ENCODE data around the gene AAR2.

AAR2 gene, protein sequence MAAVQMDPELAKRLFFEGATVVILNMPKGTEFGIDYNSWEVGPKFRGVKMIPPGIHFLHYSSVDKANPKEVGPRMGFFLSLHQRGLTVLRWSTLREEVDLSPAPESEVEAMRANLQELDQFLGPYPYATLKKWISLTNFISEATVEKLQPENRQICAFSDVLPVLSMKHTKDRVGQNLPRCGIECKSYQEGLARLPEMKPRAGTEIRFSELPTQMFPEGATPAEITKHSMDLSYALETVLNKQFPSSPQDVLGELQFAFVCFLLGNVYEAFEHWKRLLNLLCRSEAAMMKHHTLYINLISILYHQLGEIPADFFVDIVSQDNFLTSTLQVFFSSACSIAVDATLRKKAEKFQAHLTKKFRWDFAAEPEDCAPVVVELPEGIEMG

GRCh38 chr20:36235892-36236785 lies at the start of gene AAR2:
Gene AAR2, plus strand, starts transcription at chr20:36236478. Its CDS starts 3,391 bp downstream, at chr20:36239869.
- Histone ChIP-seq H3K27me3 (ENCODE audit: insufficient read depth, insufficient read length) (no peaks in the 10 kb centered on the region), H3K9me3 (ENCODE audit: insufficient read depth, low read length) (no peaks in the 10 kb centered on the region), H3K9ac (ENCODE audit: insufficient read length, low read depth) (peak within 1 kb of the TSS; percentile 89), H3K4me1 (ENCODE audit: insufficient read depth, insufficient read length) (peaks cover 3% of the 10 kb centered on the region), H3K4me3 (ENCODE audit: insufficient read length, low read depth) (peak within 1 kb of the TSS; percentile 70), H3K36me3 (ENCODE audit: insufficient read depth, insufficient read length, low read length) (peaks cover 36% of the 10 kb centered on the region)
- no peak for TF ChIP-seq SUZ12 (IDR thresholded peaks at IDR 0.05; ENCODE audit: extremely low read depth, insufficient read depth, insufficient read length)
- peak; percentile 27 for TF ChIP-seq YY1 (IDR thresholded peaks at IDR 0.05; ENCODE audit: insufficient read depth, insufficient read length)
- DNase-seq (ENCODE audit: low read depth, low spot score), result peak; percentile 76

DNA sequence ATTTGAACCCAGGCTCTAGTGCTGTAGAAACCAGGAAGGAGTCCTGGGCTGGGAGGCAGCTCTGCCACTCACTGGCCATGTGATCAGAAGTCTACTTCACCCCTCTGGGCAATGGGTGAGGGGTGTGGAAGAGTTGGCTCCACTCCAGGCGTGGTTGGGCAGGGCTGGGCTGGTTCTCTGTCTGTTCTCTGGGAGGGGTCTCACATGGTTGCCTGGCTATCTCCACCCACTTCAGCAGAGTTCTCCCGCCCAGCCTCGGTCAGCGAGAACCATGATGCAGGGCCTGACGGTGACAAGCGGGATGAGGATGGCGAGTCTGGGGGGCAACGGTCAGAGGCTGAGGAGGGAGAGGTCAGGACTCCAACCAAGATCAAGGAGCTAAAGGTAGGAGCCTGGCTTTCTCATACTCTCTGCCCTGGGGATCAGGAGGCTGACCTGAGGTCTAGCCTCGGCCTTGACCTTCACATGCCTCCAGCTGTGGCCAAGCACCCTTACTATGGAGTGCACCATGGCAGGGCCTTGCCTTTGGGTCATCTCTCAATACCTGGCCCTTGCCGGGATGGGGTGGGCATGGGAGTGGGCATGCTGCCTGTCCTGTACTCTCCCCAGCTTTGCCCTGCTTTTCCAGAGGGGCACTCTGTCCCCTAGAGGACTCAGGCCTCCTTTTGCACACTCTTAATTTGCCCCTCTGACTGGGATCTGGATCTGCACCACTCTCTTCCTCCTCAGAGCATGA lies 42.1 kb upstream of the AAR2 start:
- Histone ChIP-seq H3K9me3 (ENCODE audit: insufficient read depth, low read length) (no peaks in the 10 kb centered on the region), H3K36me3 (ENCODE audit: insufficient read depth, insufficient read length, low read length) (peaks cover 66% of the 10 kb centered on the region), H3K4me1 (ENCODE audit: insufficient read depth, insufficient read length) (no peaks in the 10 kb centered on the region), H3K27me3 (ENCODE audit: insufficient read depth, insufficient read length) (no peaks in the 10 kb centered on the region), H3K4me3 (ENCODE audit: insufficient read length, low read depth) (no peak overlapping the region), H3K9ac (ENCODE audit: insufficient read length, low read depth) (no peak overlapping the region)
- TF ChIP-seq SUZ12 (IDR thresholded peaks at IDR 0.05; ENCODE audit: extremely low read depth, insufficient read depth, insufficient read length) (no peak), YY1 (IDR thresholded peaks at IDR 0.05; ENCODE audit: insufficient read depth, insufficient read length) (no peak), ZNF274 (IDR thresholded peaks at IDR 0.05; ENCODE audit: low read depth, low read length) (no peak)
- DNase-seq (ENCODE audit: low read depth, low spot score), result no peak

GRCh38 chr20:36196676-36197075 lies 39.6 kb upstream of the AAR2 start:
- no peaks in the 10 kb centered on the region for H3K9me3 ChIP-seq (ENCODE audit: insufficient read depth, low read length)
- no peak overlapping the region for H3K4me3 ChIP-seq (ENCODE audit: insufficient read length, low read depth)
- H3K36me3 ChIP-seq (ENCODE audit: insufficient read depth, insufficient read length, low read length), result peaks cover 50% of the 10 kb centered on the region
- DNase-seq (ENCODE audit: low read depth, low spot score), result no peak
- TF ChIP-seq YY1 (IDR thresholded peaks at IDR 0.05; ENCODE audit: insufficient read depth, insufficient read length) (no peak), ZNF274 (IDR thresholded peaks at IDR 0.05; ENCODE audit: low read depth, low read length) (no peak), SUZ12 (IDR thresholded peaks at IDR 0.05; ENCODE audit: extremely low read depth, insufficient read depth, insufficient read length) (no peak)
- no peaks in the 10 kb centered on the region for H3K27me3 ChIP-seq (ENCODE audit: insufficient read depth, insufficient read length)
- no peaks in the 10 kb centered on the region for H3K4me1 ChIP-seq (ENCODE audit: insufficient read depth, insufficient read length)
- no peak overlapping the region for H3K9ac ChIP-seq (ENCODE audit: insufficient read length, low read depth)

- no peaks in the 10 kb centered on the region for H3K9me3 ChIP-seq (ENCODE audit: insufficient read depth, low read length)
- H3K27me3 ChIP-seq (ENCODE audit: insufficient read depth, insufficient read length), result no peaks in the 10 kb centered on the region
- H3K4me3 ChIP-seq (ENCODE audit: insufficient read length, low read depth), result no peak overlapping the region
- H3K9ac ChIP-seq (ENCODE audit: insufficient read length, low read depth), result no peak overlapping the region
- TF ChIP-seq YY1 (IDR thresholded peaks at IDR 0.05; ENCODE audit: insufficient read depth, insufficient read length) (no peak), SUZ12 (IDR thresholded peaks at IDR 0.05; ENCODE audit: extremely low read depth, insufficient read depth, insufficient read length) (no peak), ZNF274 (IDR thresholded peaks at IDR 0.05; ENCODE audit: low read depth, low read length) (no peak)
- peaks cover 53% of the 10 kb centered on the region for H3K36me3 ChIP-seq (ENCODE audit: insufficient read depth, insufficient read length, low read length)
- H3K4me1 ChIP-seq (ENCODE audit: insufficient read depth, insufficient read length), result no peaks in the 10 kb centered on the region
- no peak for DNase-seq (ENCODE audit: low read depth, low spot score)
These were observed 39.0 kb upstream of the AAR2 start for GRCh38 chr20:36197271-36197670.

DNA sequence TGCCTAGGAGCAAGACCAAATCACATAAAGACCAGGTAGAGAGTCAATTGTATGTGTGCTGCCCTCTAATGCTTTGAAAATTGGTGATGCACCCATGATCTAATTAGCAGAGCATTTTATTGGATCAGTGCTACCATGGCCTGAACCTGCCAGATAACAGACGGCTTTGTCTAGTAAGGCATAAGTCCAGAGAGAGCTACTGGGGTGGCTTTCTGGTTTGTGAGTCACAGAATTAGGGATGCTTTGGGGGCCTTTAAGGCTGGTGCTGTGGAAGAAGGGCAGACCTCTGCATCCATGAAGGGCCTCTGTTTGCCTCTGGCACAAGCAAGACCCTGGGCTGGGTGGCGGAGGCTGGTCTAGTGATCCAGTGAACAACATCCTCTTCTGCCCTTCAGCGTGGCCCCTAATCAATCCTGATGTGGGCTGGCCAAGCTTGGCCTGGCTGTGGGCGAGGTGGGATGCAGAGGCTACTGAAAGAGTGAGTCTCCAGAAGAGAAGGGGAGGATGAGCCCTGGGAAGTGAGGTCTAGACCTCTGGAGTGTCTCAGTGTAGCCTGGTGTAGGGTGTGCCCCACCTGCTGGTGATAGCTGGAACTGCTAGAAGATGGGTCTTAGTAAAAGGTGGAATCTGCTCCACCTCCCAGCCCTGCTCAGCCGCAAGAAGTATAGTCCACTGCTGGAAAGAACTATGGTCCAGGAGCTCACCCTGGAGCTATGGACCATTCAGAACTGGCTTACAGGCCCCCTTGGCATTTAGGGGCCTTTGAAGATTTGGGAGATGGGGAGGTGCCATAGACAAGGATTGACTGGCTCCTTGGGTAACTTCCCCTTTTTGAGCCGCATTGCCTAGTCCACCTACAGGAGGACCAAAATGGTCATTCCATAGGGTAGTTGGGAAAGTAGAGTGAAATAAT lies 36.7 kb upstream of the AAR2 start:
- H3K9me3 ChIP-seq (ENCODE audit: insufficient read depth, low read length), result no peaks in the 10 kb centered on the region
- peaks cover 43% of the 10 kb centered on the region for H3K36me3 ChIP-seq (ENCODE audit: insufficient read depth, insufficient read length, low read length)
- H3K27me3 ChIP-seq (ENCODE audit: insufficient read depth, insufficient read length), result no peaks in the 10 kb centered on the region
- no peak for TF ChIP-seq SUZ12 (IDR thresholded peaks at IDR 0.05; ENCODE audit: extremely low read depth, insufficient read depth, insufficient read length)
- TF ChIP-seq ZNF274 (IDR thresholded peaks at IDR 0.05; ENCODE audit: low read depth, low read length), result no peak
- no peak for TF ChIP-seq YY1 (IDR thresholded peaks at IDR 0.05; ENCODE audit: insufficient read depth, insufficient read length)
- H3K9ac ChIP-seq (ENCODE audit: insufficient read length, low read depth), result peak overlapping the region; percentile 24
- no peak overlapping the region for H3K4me3 ChIP-seq (ENCODE audit: insufficient read length, low read depth)
- H3K4me1 ChIP-seq (ENCODE audit: insufficient read depth, insufficient read length), result no peaks in the 10 kb centered on the region
- peak; percentile 86 for DNase-seq (ENCODE audit: low read depth, low spot score)

DNA sequence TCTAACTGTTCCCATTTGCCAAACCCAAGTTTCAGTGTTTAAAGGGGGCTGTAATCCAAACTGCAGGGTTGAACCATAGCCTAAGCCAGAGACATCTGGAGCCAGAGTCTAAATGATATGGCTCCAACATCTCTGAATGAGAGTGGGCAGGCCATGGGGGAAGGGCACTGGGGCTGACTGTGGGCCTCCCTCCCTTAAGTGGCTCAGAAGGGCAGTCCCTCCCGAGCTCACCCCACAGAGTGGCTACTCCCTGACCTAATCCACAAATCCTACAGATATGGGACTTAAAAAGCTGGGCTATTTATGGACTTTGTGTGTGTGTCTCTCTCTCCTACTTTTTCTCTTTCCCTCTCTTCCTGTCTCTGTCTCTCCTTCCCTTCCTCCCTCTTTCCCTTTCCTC lies 35.8 kb upstream of the AAR2 start:
- H3K27me3 ChIP-seq (ENCODE audit: insufficient read depth, insufficient read length), result no peaks in the 10 kb centered on the region
- no peak overlapping the region for H3K9ac ChIP-seq (ENCODE audit: insufficient read length, low read depth)
- peaks cover 39% of the 10 kb centered on the region for H3K36me3 ChIP-seq (ENCODE audit: insufficient read depth, insufficient read length, low read length)
- TF ChIP-seq SUZ12 (IDR thresholded peaks at IDR 0.05; ENCODE audit: extremely low read depth, insufficient read depth, insufficient read length) (no peak), YY1 (IDR thresholded peaks at IDR 0.05; ENCODE audit: insufficient read depth, insufficient read length) (no peak), ZNF274 (IDR thresholded peaks at IDR 0.05; ENCODE audit: low read depth, low read length) (no peak)
- H3K9me3 ChIP-seq (ENCODE audit: insufficient read depth, low read length), result no peaks in the 10 kb centered on the region
- no peak for DNase-seq (ENCODE audit: low read depth, low spot score)
- no peak overlapping the region for H3K4me3 ChIP-seq (ENCODE audit: insufficient read length, low read depth)
- H3K4me1 ChIP-seq (ENCODE audit: insufficient read depth, insufficient read length), result no peaks in the 10 kb centered on the region

All from NT2/D1 (cell line).